Upper lobe of right lung (tissue), 1 donor: Measurements from ENCODE around the gene PLEKHA4. TPM values are rescaled to one million over a fixed set of nuclear protein-coding genes. Genes with fewer than 3 reads are reported as not detected.
A peak's percentile ranks its signal among the peaks of the same experiment; 100 is the strongest.

Experiments
- ATAC-seq: fragments of 200-7000 bp; cut with Tn5 transposase; one replicate; pipeline ENCODE4 v1.9.1; 2020; ENCODE audit warnings: mild to moderate bottlenecking, moderate library complexity
- DNase-seq: peaks from one replicate; pipeline ENCODE4 v3.0.0-alpha.2; 2020
- H3K27ac ChIP-seq: fragments of 200-600 bp; one replicate; pipeline ENCODE4 v1.8.0; 2022
- H3K27me3 ChIP-seq: fragments of 200-600 bp; one replicate; pipeline ENCODE4 v1.8.0; 2022; ENCODE audit warnings: mild to moderate bottlenecking
- H3K36me3 ChIP-seq: fragments of 200-600 bp; one replicate; pipeline ENCODE4 v1.8.0; 2022
- H3K4me1 ChIP-seq: fragments of 200-600 bp; one replicate; pipeline ENCODE4 v1.8.0; 2022
- H3K4me3 ChIP-seq: fragments of 200-600 bp; one replicate; pipeline ENCODE4 v1.8.0; 2022; ENCODE audit warnings: mild to moderate bottlenecking
- H3K9me3 ChIP-seq: fragments of 200-600 bp; one replicate; pipeline ENCODE4 v1.8.0; 2022
- intact Hi-C: fragments of 100-400 bp; cut with DNase I; formaldehyde crosslinking; loops from one replicate; pipeline ENCODE4 v1.11.0; 2022
- total RNA-seq: library from RNA; stranded (reverse); fragmentation: NEBNext Ultra II Directional; extraction: Animal tissue kit (Norgen Biotek cat#: 25700); gene quantifications from one replicate; pipeline ENCODE4 v1.2.1, GENCODE V29; 2021
- TF ChIP-seq, protein P1 (sequence below): fragments of 200-600 bp; IDR thresholded peaks from one replicate; pipeline ENCODE4 v1.8.0; 2022; ENCODE audit warnings: antibody characterized with exemption
- donor health status: DM: no; HTN: yes; CAD: no; lungs with severe emphysema.

Gene PLEKHA4
- total RNA-seq, 1 donor from 2014 or later: 16.0 TPM

DNA sequence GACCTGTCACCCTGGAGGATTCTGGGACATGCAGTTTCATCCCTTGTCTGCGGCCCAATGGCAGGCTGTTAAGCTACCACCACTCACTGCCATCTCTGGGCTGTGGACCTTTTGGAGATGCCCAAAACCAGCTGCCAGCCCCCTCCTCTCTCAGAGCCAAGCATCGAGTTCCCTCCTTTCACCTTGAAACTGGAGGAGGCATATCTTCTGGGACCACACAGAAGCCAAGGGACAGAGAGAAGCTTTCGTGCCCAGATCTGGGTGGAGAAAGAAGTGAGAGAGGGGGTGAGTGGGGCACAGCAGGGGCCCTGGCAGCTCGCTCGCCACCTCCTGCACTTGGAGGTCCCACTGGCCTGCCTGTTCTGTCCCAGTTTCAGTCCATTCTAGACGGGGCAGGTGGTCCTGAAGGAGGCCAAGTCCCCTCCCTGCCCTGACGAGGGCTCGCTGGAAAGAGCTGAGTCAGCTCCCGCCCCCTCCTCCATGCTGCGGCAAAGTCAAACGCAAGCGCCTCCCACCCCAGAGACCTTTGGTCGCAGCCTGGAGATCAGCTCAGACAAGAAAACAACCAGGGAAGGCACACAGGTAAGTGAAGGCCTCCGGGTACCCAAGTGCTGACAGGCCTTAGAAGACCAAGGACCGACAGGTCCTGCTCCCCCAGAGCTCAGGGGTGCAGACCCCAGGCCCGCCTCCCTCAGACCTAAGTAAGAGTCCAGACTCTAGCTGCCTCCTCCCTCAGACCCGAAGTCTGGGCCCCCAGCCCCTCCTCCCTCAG, 61.4 kb downstream of the PLEKHA4 start:
- TF ChIP-seq, protein P1, sequence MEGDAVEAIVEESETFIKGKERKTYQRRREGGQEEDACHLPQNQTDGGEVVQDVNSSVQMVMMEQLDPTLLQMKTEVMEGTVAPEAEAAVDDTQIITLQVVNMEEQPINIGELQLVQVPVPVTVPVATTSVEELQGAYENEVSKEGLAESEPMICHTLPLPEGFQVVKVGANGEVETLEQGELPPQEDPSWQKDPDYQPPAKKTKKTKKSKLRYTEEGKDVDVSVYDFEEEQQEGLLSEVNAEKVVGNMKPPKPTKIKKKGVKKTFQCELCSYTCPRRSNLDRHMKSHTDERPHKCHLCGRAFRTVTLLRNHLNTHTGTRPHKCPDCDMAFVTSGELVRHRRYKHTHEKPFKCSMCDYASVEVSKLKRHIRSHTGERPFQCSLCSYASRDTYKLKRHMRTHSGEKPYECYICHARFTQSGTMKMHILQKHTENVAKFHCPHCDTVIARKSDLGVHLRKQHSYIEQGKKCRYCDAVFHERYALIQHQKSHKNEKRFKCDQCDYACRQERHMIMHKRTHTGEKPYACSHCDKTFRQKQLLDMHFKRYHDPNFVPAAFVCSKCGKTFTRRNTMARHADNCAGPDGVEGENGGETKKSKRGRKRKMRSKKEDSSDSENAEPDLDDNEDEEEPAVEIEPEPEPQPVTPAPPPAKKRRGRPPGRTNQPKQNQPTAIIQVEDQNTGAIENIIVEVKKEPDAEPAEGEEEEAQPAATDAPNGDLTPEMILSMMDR: no peak

DNA sequence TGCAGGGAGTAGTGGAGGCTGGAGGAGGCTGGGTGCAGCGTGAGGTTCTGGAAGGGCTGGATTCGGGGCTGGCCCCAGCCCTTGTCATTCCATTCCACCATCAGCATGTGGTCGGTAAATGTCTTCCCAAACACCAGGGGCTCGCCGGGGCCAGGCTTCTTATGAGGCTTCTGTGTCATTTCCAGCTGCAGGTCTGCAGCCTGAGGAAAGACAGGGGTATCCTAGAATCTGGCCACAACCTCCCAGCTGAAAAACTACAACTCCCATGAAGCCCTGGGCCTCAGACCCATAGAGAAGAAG, 61.9 kb downstream of the PLEKHA4 start:
- ATAC-seq (no peak), DNase-seq (no peak)
- Histone ChIP-seq H3K4me1 (peaks cover 6% of the 10 kb centered on the region), H3K9me3 (no peaks in the 10 kb centered on the region), H3K4me3 (no peak overlapping the region), H3K27me3 (no peaks in the 10 kb centered on the region), H3K27ac (no peak overlapping the region), H3K36me3 (no peaks in the 10 kb centered on the region)
- intact Hi-C loops: no loop called here
- TF ChIP-seq, protein P1: no peak

More for the DNA sequence above, 61.4 kb downstream of the PLEKHA4 start:
- H3K36me3 ChIP-seq: no peaks in the 10 kb centered on the region
- DNase-seq (no peak), ATAC-seq (peak; percentile 44)
- no peak overlapping the region for H3K4me3 ChIP-seq
- H3K27me3 ChIP-seq: no peaks in the 10 kb centered on the region
- peaks cover 6% of the 10 kb centered on the region for H3K4me1 ChIP-seq
- H3K27ac ChIP-seq: no peak overlapping the region
- intact Hi-C loops: no loop called here
- no peaks in the 10 kb centered on the region for H3K9me3 ChIP-seq

DNA sequence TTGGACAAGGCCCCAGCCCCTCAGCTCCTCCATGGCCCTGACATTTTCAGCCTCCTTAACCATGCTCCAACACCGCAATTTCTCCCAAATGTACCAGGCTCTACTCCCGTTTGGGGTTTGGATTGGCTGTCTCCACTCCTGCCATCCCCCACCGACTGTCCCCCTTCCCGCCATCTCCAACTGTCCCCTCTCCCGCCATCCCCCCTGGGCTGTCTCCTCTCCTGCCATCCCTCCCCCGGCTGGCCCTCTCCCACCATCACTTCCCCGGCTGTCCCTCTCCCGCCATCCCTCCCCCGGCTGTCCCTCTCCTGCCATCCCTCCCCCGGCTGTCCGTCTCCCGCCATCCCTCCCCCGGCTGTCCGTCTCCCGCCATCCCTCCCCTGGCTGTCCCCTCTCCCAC, 63.0 kb downstream of the PLEKHA4 start:
- H3K27ac ChIP-seq: no peak overlapping the region
- H3K36me3 ChIP-seq: no peaks in the 10 kb centered on the region
- ATAC-seq: no peak
- peaks cover 6% of the 10 kb centered on the region for H3K4me1 ChIP-seq
- no peak for DNase-seq
- intact Hi-C loops: no loop called here
- H3K27me3 ChIP-seq: no peaks in the 10 kb centered on the region
- H3K4me3 ChIP-seq: no peak overlapping the region
- TF ChIP-seq, protein P1: no peak
- H3K9me3 ChIP-seq: no peaks in the 10 kb centered on the region

DNA sequence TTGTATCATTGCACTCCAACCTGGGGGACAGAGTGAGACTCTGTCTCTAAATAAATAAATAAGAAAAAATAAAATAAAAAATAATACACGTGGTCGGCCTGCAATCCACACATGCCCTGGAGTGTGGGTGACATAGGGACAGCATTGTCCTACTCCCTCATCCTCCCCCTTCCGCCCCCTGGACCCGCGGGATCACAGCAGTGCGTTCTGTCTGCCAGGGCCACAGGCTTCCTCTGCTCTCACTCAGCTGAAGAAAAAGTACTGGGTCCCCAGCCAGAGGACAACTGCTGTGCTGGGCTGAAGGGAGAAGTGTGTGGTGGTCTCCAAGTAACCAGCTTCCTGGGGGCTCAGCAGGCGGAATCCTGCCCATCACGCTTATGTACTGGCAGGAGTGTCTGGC, 63.9 kb downstream of the PLEKHA4 start:
- Histone ChIP-seq H3K36me3 (peaks cover 6% of the 10 kb centered on the region), H3K27me3 (no peaks in the 10 kb centered on the region)
- no peak for ATAC-seq

DNA sequence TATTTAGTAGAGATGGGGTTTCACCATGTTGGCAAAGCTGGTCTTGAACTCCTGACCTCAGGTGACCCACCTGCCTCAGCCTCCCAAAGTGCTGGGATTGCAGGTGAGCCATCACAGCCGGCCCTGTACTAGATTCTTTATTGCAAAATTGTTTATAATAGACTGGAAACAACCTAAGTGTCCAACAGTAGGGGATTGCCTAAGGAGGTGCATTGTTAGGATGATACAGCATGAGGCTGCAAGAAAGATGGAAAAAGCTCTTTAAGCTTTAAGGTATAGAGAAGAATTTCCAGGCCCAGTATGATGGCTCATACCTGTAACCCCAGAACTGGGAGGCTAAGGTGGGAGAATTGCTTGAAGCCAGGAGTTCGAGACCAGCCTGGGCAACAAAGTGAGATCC, 65.8 kb downstream of the PLEKHA4 start:
- Histone ChIP-seq H3K4me3 (no peak overlapping the region), H3K36me3 (peaks cover 11% of the 10 kb centered on the region), H3K4me1 (no peaks in the 10 kb centered on the region), H3K9me3 (no peaks in the 10 kb centered on the region), H3K27ac (no peak overlapping the region), H3K27me3 (no peaks in the 10 kb centered on the region)
- DNase-seq (no peak), ATAC-seq (no peak)
- intact Hi-C loops: no loop called here
- TF ChIP-seq, protein P1: no peak

More for the DNA sequence above, 63.9 kb downstream of the PLEKHA4 start:
- Histone ChIP-seq H3K4me3 (no peak overlapping the region), H3K4me1 (no peaks in the 10 kb centered on the region), H3K27ac (no peak overlapping the region), H3K9me3 (no peaks in the 10 kb centered on the region)
- no peak for DNase-seq
- intact Hi-C loops: no loop called here
- TF ChIP-seq, protein P1: no peak
